ENCODE measurements around the gene FUT2. TPM values are rescaled to one million over a fixed set of nuclear protein-coding genes. Genes with fewer than 3 reads are reported as not detected.

The FUT2 gene
- total and polyA plus RNA-seq, 2 experiments from 2014 or later, result 0.25 TPM; not detected in 1

- no peak overlapping the region for H3K9ac ChIP-seq
- H3K79me2 ChIP-seq (ENCODE audit: insufficient read depth), result no peaks in the 10 kb centered on the region
- no peak overlapping the region for H3K4me2 ChIP-seq (ENCODE audit: unreplicated experiment)
- H4K20me1 ChIP-seq (ENCODE audit: insufficient read depth), result no peaks in the 10 kb centered on the region
- H3K36me3 ChIP-seq (ENCODE audit: low read depth), result no peaks in the 10 kb centered on the region
- no peak overlapping the region for H3K27ac ChIP-seq
- no peaks in the 10 kb centered on the region for H3K9me2 ChIP-seq (ENCODE audit: insufficient read depth)
- TF ChIP-seq EZH2phosphoT487 (IDR thresholded peaks at IDR 0.05; ENCODE audit: insufficient read depth, low read depth), result no peak
- TF ChIP-seq EZH2 (IDR thresholded peaks at IDR 0.05; ENCODE audit: insufficient read depth, poor library complexity, severe bottlenecking), result no peak
- no peaks in the 10 kb centered on the region for H3K4me1 ChIP-seq (ENCODE audit: insufficient read depth)
- WGBS, 2 experiments (ENCODE audit: low coverage in 1 of 2, low lambda C conversion rate in 2 of 2, missing lambda C conversion rate in 2 of 2), result 59 to 61% methylated on average over 29 to 32 of the region's 35 CpGs
- H3K9me3 ChIP-seq (ENCODE audit: low read depth), result no peaks in the 10 kb centered on the region
- peak; percentile 33 for DNase-seq
- no peak overlapping the region for H3K4me3 ChIP-seq
- no peak overlapping the region for H2AFZ ChIP-seq
- H3F3A ChIP-seq (ENCODE audit: insufficient read depth), result peaks cover 4% of the 10 kb centered on the region; the same call in 1 of the 2 replicates
- H3K27me3 ChIP-seq (replicated peaks; ENCODE audit: insufficient read depth), result no peaks in the 10 kb centered on the region
- in situ Hi-C loops (cut with MboI), result no loop called here
Observed at GRCh38 chr19:48741129-48741999, 45.6 kb downstream of the FUT2 start.

- Histone ChIP-seq H3K27me3 (replicated peaks; ENCODE audit: insufficient read depth) (no peaks in the 10 kb centered on the region), H3K9me3 (ENCODE audit: low read depth) (no peaks in the 10 kb centered on the region), H3K36me3 (ENCODE audit: low read depth) (no peaks in the 10 kb centered on the region), H3K4me1 (ENCODE audit: insufficient read depth) (no peaks in the 10 kb centered on the region), H3K9ac (no peak overlapping the region), H3K79me2 (ENCODE audit: insufficient read depth) (no peaks in the 10 kb centered on the region), H3K9me2 (ENCODE audit: insufficient read depth) (no peaks in the 10 kb centered on the region), H3K4me2 (ENCODE audit: unreplicated experiment) (no peak overlapping the region), H3K27ac (no peak overlapping the region), H4K20me1 (ENCODE audit: insufficient read depth) (no peaks in the 10 kb centered on the region), H3F3A (ENCODE audit: insufficient read depth) (peaks cover 4% of the 10 kb centered on the region; the same call in 1 of the 2 replicates), H2AFZ (no peak overlapping the region), H3K4me3 (no peak overlapping the region)
- no peak for DNase-seq
- in situ Hi-C loops (cut with MboI), result no loop called here
- TF ChIP-seq EZH2 (IDR thresholded peaks at IDR 0.05; ENCODE audit: insufficient read depth, poor library complexity, severe bottlenecking) (no peak), EZH2phosphoT487 (IDR thresholded peaks at IDR 0.05; ENCODE audit: insufficient read depth, low read depth) (no peak)
- 80 to 86% methylated on average over 11 of the region's 11 CpGs for WGBS, 2 experiments (ENCODE audit: low coverage in 1 of 2, low lambda C conversion rate in 2 of 2, missing lambda C conversion rate in 2 of 2)
Observed at GRCh38 chr19:48742096-48742495, 46.3 kb downstream of the FUT2 start.

GRCh38 chr19:48745208-48745995, 49.6 kb downstream of the FUT2 start:
- Histone ChIP-seq H3K27me3 (replicated peaks; ENCODE audit: insufficient read depth) (0 out of 2 replicates have a peak, but pooled peaks cover 4% of the 10 kb centered on the region), H3K9ac (no peak overlapping the region), H2AFZ (peak overlapping the region; percentile 63), H3K9me2 (ENCODE audit: insufficient read depth) (no peaks in the 10 kb centered on the region), H4K20me1 (ENCODE audit: insufficient read depth) (no peaks in the 10 kb centered on the region), H3K4me1 (ENCODE audit: insufficient read depth) (no peaks in the 10 kb centered on the region), H3K27ac (no peak overlapping the region), H3K79me2 (ENCODE audit: insufficient read depth) (no peaks in the 10 kb centered on the region), H3K4me3 (no peak overlapping the region), H3F3A (ENCODE audit: insufficient read depth) (no peaks in the 10 kb centered on the region), H3K4me2 (ENCODE audit: unreplicated experiment) (no peak overlapping the region), H3K9me3 (ENCODE audit: low read depth) (no peaks in the 10 kb centered on the region), H3K36me3 (ENCODE audit: low read depth) (no peaks in the 10 kb centered on the region)
- DNase-seq, result peak; percentile 90
- in situ Hi-C loops (cut with MboI), result no loop called here
- no peak for TF ChIP-seq EZH2 (IDR thresholded peaks at IDR 0.05; ENCODE audit: insufficient read depth, poor library complexity, severe bottlenecking)
- no peak for TF ChIP-seq EZH2phosphoT487 (IDR thresholded peaks at IDR 0.05; ENCODE audit: insufficient read depth, low read depth)
- WGBS, 2 experiments (ENCODE audit: low coverage in 1 of 2, low lambda C conversion rate in 2 of 2, missing lambda C conversion rate in 2 of 2), result 9 to 10% methylated on average over 33 of the region's 33 CpGs

GRCh38 chr19:48746110-48746509, 50.3 kb downstream of the FUT2 start:
- no peak for DNase-seq
- no peaks in the 10 kb centered on the region for H3K4me1 ChIP-seq (ENCODE audit: insufficient read depth)
- no peak overlapping the region for H3K4me3 ChIP-seq
- H3K9me2 ChIP-seq (ENCODE audit: insufficient read depth), result no peaks in the 10 kb centered on the region
- in situ Hi-C loops (cut with MboI), result no loop called here
- no peaks in the 10 kb centered on the region for H3K36me3 ChIP-seq (ENCODE audit: low read depth)
- no peaks in the 10 kb centered on the region for H3K79me2 ChIP-seq (ENCODE audit: insufficient read depth)
- H3K9me3 ChIP-seq (ENCODE audit: low read depth), result no peaks in the 10 kb centered on the region
- peaks cover 6% of the 10 kb centered on the region; the same call in 1 of the 2 replicates for H3K27me3 ChIP-seq (replicated peaks; ENCODE audit: insufficient read depth)
- TF ChIP-seq EZH2 (IDR thresholded peaks at IDR 0.05; ENCODE audit: insufficient read depth, poor library complexity, severe bottlenecking) (no peak), EZH2phosphoT487 (IDR thresholded peaks at IDR 0.05; ENCODE audit: insufficient read depth, low read depth) (no peak)
- H3K27ac ChIP-seq, result no peak overlapping the region
- H3K4me2 ChIP-seq (ENCODE audit: unreplicated experiment), result no peak overlapping the region
- H2AFZ ChIP-seq, result 0 out of 2 replicates have a peak overlapping the region, but pooled peaks have one; percentile 89
- 69% methylated on average over 8 of the region's 8 CpGs for WGBS, 2 experiments (ENCODE audit: low coverage in 1 of 2, low lambda C conversion rate in 2 of 2, missing lambda C conversion rate in 2 of 2)
- H4K20me1 ChIP-seq (ENCODE audit: insufficient read depth), result no peaks in the 10 kb centered on the region
- H3F3A ChIP-seq (ENCODE audit: insufficient read depth), result no peaks in the 10 kb centered on the region
- H3K9ac ChIP-seq, result no peak overlapping the region
